Caki2 (cell line): Measurements from ENCODE around the gene DBN1. TPM values are rescaled to one million over a fixed set of nuclear protein-coding genes. Genes with fewer than 3 reads are reported as not detected.

ENCODE experiments used
- DNase-seq: peaks from one replicate; pipeline ENCODE4 v3.0.0-alpha.2; 2015; ENCODE audit warnings: low read depth
- in situ Hi-C: cut with HindIII; loops from 2 replicates; pipeline ENCODE4 v1.10.0; 2016; ENCODE audit warnings: low sequenced_read_pairs, low pct_unique_long_range_greater_than_20kb, mixed read lengths
- total RNA-seq: library from RNA; depleted of rRNA; stranded (reverse); fragments of >200 nt; shearing (Covaris generic); gene quantifications from 2 replicates; pipeline ENCODE4 v1.2.3, GENCODE V29; 2014; ENCODE audit warnings: low replicate concordance; rRNA removed

The DBN1 gene
- total RNA-seq, result 148 and 175 TPM in 2 replicates

DNA sequence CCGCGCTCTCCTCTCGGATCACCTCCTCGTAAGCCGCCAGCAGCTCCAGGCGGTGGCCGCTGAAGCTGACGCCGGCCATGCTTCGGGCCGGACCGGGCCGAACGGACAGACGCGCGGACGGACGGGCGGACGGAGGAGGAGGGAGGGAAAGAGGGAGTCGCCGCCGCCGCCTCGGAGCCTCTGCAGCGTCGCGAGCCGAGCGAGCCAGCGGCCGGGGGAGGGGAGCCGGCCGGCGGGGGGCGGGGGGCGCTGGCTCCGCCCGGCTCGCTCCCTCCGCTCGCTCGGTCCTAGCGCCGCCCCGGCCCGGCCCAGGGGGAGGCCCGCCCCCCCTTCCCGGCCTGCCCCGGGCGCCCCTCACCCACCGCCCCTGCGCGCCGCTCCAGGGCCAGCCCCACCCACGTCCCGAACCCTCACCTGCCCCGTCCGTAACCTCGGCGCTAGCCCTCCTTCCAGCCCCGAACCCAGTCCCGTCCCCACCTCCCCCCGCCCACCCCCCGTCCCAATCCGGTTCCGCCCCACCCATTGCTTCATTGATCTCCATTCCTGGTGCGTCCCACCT, at the start of gene DBN1:
DBN1 (minus strand) TSS at position 192 of the 559 bp plus-strand sequence; CDS start at position 79, 113 bp downstream.
- in situ Hi-C loops, result no loop called here
- DNase-seq, result no peak

DNA sequence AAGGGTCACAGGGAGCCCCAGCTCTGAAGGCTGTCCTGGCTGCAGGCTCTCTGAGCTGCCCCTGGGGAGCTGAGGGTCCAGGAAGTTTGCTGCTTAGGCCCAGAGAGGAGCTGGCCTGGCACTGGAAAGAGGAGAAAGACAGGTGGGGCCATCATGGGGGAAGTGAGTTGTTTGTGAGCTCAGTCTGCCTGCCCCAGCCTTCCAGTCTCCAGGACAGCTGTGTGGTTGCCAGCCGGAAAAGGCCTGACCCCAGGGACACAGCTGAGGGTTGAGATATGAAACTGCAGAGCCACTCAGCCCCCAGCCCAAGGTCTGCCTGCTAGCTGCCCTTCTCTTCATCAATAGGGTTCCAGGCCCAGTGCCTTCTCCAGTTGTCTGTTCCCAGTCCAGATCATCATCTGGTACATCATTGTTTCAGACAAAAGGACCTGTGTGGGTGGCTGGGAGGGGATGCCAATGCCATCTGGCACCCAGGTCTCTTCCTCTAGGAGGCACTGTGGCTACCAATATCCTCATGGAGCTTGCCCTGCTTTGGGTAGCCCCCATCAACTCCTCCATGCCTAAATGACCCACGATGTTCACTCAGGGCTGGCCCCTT, 47.6 kb upstream of the DBN1 start:
- DNase-seq, result no peak
- in situ Hi-C loops, result no loop called here

DNA sequence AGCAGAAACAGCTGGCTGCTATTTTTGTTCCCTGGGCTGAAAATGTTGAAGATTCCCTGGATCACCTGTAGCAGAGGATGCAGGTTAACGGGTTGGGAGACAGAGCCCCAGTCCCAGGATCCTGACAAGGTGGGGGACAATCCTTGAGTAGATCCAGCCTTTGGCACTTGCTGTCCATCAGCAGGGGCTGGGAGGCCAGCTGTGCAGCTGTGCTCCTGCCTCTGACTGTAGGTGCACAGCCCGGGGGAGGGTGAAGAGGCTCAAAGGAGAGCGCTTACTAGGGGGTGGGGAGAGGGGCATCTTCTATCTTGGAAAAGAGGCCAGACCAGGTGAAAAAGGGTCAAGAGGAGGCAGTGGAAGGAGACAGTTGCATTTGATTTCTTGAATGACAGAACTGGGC, 46.8 kb upstream of the DBN1 start:
- in situ Hi-C loops, result no loop called here
- DNase-seq, result no peak

DNA sequence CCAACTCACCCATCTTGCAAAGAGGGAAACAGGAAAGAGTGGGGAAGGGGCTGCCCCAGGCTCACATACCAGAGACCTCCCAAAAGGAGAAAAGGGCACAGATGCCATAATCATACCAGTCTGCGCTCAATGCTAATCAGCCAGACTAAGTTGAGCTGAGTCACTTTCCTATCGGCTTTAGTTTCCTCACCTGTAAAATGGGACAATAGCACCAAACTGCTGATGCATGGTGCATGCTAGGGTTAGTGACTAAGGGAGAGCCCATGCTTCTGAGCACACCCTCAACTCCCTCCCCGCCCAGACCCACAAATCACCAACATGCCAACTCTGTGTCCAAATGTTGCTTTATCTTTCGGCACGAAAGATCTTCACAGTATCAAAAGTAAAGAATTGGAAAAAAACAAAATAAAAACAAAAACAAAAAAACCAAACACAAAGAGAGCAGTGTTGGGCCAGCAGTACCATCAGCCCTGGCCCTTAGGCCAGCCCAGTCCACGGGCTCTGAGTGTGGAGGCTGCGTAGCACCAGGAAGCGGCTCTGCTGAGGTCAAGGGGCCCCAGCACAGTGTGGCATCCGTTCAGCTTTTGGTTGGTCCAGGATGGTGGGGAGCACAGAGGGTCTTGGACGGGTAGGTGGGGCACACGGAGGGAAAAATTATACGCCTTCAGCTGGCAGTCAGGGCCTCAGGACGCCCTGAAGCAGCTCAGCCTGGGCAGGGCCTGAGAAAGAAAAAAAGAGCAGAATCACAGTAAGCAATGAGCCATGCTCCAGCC, 46.2 kb upstream of the DBN1 start:
- in situ Hi-C loops, result no loop called here
- no peak for DNase-seq

DNA sequence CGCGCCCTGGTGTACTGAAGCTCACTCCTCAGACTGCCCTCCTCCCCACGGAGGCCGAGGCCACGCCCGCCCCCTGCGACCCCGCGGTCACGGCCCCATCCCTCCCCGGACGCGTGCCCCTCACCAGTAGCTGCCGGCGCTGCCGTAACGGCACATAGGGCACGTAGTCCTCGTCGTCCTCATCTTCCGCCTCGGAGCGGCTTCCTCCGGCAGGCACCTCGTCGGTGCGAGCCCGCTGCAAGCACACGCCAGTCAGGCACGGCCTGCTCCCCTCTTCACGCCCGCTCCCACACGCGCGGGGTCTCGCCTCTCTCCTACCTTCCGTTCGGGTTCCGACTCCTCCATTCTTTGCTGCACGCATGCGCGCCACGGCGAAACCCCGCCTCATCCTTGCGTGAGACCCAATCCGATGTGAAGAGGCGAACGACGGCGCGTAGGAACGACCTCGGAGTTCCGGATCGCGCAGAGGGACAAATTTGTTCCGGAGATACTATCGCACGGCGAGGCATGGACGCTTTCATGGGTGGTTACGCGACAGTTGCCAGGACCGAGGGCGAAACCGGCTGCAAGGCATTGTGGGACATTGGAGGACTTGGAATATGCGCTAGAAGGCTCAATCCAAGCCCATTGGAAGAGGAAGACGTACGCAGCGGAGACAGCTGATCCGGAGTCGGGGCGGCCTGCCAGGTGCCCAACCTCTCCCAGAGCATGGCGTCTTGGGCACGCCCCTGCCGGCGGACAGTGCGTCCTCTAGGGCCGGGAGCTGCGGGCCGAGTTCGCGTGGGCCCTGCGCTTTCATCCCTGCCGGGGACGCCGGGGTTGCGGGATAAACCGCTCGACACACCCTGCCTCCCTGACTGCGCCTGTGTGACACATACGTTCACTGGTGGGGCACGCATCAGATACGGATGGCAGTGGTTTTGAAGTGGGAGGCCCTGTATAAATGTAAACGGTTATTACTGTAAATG, 43.5 kb upstream of the DBN1 start, which contains the start of gene DDX41:
DDX41 (minus strand) TSS at position 361 of the 968 bp plus-strand sequence; CDS start at position 345, 16 bp downstream.
- DNase-seq, result peak; percentile 99
- in situ Hi-C loops, result no loop called here

DNA sequence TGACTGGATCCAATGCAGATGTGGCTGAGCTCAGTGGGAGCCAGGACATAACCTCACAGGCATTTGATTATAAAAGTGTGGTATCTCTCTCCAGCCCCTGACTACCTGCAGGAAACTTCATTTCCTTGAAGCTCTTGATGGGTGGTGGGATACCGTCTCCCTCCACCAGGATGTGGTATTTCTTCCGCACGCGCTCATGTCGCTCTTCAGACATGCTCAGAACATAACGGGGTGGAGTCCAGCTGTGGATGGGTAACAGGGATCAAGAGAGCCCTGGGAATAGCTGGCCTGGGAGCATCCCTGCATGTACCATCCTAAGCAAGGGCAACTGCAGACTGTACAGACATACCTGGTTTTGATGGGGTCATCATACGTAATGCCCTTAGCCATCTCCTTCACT, 42.1 kb upstream of the DBN1 start:
- in situ Hi-C loops, result no loop called here

DNA sequence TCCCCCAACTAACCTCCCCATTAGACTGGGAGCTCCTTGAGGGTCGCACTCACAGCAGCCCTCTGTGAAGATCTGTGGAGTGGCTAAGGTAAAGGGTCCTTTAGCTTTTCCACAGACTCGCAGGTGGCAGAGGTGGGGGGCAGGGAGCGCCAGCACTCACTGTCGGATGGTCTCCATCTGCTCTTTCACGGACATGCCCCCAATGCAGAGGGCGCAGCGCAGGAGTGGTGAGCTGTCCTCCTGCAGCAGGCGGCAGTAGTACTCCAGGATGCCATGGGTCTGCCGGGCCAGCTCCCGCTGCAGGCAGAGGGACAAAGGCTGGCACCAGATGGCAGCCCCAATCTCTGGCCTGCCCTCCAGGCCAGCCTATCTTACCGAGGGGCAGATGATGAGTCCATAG, 41.1 kb upstream of the DBN1 start:
- in situ Hi-C loops, result no loop called here
- DNase-seq, result no peak

More for the DNA sequence above, 42.1 kb upstream of the DBN1 start:
- DNase-seq, result no peak

DNA sequence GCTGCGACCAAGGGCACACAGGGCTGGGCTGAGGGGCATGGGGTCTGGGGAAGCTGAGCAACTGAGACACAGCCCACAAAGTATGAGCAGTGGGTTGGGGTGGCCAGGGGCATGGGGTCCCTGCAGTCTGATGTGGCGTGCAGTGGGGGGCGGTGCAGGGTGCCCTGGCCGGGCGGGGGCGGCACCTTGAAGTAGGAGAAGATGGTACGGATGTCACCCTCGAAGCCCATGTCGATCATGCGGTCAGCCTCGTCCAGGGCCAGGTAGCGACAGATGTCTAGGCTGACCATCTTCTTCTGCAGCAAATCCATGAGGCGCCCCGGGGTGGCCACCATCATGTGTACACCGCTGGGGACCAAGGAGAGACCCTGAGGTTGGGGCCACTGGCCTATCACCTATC, 40.1 kb upstream of the DBN1 start:
- in situ Hi-C loops, result no loop called here
- DNase-seq, result no peak

DNA sequence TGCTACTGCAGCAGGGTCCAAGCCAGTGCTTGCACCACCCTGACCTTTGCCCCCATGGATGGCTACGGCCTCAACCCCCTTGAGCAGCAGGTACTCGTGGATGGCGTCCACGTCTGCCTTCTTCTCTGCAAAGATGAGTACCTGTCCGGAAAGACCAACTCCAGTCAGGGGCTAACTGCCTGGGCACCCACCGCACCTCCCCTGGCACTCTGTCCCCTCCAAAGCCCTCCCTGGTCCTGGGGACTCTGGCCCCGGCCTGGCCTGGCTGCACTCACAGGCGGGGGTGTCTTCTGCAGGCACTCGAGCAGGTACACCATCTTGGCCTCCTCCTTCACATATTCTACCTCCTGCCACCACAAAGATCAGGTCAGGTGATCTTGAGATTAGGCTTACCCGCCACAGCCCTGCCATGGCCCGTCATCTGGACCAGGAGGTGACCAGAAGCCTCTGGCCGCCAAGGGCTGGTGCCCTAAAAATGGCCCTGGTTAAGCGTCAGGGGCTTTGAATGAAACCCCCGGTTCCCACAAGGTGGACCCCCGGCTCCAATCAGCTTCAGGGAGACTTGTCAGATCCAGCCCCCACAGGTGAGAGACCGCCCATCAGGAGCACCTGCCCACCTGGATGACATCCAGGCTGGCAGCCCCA, 39.4 kb upstream of the DBN1 start:
- in situ Hi-C loops, result no loop called here
- no peak for DNase-seq

DNA sequence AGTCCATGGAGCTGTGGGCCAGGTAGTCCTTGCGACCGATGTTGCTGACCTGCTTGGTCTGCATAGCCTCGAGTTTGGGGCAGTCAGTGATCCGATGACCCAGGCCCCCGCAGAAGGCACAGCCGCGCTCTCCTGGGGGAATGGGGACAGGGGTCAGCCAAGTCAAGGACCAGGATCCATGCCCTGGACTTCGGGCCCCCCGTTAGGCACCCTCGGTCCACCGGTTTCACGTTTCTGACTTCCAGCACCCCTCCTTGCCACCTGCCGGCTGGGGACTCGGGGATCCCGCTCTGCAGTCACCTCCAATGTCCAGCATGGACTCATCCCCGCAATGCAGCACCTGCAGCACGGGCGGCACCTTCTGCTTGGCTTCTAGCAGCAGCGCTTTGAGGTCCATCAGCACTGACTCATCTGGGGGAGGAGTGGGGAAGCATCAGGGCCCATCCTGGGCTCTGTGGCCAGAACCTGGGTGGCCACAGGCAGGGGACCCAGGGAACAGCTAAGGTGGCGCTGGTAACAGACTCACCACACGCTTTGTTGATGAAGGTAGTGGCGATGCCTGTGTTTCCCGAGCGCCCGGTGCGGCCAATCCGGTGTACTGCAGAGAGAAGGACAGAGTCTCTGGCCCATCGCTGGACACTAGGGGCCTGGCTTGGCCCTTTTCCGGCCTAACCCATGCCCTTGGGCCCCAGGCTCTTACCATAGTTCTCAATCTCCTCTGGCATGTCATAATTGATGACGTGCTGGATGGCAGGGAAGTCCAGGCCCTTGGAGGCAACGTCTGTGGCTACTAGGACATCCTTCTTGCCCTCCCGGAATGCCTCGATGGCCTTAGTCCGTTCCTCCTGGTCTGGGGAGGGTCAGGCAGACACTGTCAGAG, 38.6 kb upstream of the DBN1 start:
- no peak for DNase-seq
- in situ Hi-C loops, result no loop called here

DNA sequence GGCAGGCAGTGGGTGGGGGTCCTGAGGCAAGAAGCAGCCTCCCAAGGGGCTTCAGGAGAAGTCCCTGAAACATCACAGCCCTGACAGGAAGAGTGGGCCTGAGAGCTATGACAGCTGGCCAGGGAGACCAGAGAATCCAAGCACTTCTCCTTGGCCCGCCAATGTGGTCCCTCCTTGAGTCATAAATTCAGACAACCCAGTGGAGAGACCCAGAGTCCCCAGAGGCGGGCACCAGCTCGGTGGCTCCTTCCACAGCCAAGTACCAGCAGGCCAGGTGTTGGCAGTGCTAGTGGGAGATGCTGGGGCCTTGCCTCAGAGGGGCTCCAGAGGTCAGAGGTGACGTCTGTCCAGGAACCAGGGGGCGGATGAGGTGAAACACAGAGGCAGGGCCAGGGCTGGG, 37.7 kb upstream of the DBN1 start:
- in situ Hi-C loops, result no loop called here
- no peak for DNase-seq

DNA sequence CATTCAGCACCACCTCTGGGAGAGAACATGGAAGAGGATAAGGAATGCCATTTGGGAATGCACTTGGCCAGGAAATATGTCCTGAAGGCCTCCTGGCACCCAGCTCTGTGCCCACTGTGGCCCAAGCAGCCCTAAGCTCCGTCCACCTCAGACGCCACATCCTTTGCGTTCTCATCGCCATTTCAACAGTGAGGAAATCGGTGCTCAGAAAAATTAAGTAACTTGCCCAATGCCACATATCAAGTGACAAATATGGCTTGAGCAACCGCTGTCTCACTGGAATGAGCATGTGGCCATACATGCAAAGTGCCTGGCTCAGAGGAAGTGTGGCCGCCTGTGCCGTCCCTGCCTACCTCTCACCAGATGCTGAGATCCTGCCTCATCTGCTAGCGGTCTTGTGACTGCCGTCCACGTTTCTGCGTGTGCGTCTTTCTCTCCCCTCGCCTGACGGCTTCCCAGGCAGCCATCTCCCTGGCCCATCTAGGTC, 37.2 kb upstream of the DBN1 start:
- in situ Hi-C loops, result no loop called here
- DNase-seq, result no peak

DNA sequence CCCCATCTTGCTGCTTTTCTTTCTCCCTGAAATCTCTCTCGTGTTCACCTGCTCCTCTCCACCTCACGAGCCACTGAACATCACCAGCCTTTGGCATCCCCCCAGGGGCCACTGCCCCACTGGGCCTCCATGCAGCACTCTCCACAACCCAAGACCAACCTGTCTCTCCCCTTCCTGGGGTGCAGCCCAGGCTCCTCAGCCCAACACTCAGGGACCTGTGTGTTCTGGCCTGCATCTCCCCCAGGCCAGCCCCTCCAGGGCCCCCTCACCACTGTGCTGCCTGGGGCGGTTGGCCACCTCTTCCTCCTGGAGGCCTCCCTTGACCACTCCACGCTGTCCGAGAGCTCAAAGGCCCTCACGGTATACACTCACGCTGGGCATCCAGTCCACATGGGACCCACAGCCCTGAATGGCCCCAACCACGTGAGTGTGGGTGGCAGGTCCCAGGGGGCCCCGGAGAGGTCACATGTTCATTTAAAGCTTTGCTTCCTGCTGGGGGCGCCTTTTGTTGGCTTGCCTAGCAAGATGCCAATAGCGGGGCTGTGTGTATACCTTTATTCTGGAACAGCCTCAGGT, 36.6 kb upstream of the DBN1 start:
- DNase-seq, result no peak
- in situ Hi-C loops, result no loop called here

DNA sequence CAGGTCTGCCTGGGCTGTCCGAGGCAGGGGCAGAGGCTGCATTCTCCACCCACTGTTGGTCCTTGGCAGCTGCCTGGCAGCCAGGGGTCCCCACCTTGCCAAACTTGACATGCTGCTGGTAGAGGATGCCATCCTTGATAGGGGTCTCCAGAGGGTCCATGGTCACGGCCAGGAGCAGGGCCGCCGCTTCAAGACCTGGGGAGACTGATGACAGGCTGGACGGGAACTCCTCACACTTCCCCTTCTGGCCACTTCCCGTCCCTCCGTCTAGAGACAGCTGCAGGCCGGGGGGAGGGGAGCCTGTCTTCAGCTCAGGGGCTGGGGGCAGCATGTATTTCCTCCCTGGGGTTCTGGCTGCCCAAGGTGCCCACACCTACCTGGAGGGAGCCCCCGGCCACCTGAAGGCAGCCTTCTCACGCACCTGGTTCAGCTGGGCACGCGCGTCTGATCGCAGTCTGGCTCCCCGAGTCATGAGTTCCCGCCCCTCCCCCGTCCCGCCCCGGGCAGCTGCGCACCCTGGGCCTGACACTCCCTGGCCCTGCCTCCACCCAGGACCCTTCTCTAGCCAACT, 36.0 kb upstream of the DBN1 start, which contains the start of gene DOK3:
DOK3 (minus strand) TSS at position 446 of the 571 bp plus-strand sequence; CDS start at position 160, 286 bp downstream.
- in situ Hi-C loops, result no loop called here
- no peak for DNase-seq

DNA sequence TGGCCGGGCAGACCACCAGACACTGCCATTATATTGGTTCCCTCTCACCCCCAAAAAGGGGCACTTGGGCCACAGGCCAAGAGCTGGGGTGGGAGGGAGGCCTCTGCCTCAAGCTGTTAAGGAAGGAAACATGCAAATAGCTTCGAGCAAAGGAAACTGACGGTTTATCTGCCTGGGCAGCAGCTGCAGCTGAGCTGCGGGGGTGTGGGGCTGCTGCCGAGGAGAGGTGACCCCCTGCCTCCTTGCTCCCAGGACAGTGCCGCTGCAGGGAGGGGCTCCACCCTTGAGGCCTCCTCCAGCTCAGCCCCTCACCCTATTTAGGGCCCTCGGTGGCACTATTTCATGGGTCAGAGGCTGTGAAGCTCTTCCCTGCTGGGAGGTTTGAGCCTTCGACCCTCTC, 35.4 kb upstream of the DBN1 start:
- DNase-seq, result no peak
- in situ Hi-C loops, result no loop called here

DNA sequence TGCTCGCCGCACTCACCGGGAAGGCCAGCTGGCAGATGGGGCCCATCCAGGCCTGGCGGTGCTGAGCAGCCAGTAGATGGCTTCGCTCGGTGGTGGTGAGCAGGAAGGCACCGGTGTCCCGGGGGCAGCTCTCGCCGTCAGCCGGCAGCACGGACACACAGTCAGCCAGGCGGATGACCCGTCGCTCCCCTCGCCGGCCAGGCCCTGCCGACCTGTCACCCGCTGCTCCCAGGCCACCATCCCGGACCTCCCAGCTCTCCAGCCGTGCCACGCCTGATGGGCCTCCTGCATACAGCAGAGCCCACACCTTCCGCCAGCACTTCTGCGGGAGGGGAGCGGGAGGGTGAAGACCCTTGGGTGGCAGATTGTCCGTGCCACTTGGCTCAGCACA, 34.8 kb upstream of the DBN1 start:
- in situ Hi-C loops, result no loop called here
- DNase-seq, result no peak
